ENCODE data around the gene MGRN1.

- TF ChIP-seq GATA2 (IDR thresholded peaks at IDR 0.05; ENCODE audit: low read depth, low read length): no peak
- TF ChIP-seq GATA3 (IDR thresholded peaks at IDR 0.05; ENCODE audit: low read depth, low read length): no peak
Measured at GRCh38 chr16:4723071-4723767, 98.6 kb downstream of the MGRN1 start.
